ENCODE results near the gene SUN3.

Gene SUN3, protein sequence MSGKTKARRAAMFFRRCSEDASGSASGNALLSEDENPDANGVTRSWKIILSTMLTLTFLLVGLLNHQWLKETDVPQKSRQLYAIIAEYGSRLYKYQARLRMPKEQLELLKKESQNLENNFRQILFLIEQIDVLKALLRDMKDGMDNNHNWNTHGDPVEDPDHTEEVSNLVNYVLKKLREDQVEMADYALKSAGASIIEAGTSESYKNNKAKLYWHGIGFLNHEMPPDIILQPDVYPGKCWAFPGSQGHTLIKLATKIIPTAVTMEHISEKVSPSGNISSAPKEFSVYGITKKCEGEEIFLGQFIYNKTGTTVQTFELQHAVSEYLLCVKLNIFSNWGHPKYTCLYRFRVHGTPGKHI

DNA sequence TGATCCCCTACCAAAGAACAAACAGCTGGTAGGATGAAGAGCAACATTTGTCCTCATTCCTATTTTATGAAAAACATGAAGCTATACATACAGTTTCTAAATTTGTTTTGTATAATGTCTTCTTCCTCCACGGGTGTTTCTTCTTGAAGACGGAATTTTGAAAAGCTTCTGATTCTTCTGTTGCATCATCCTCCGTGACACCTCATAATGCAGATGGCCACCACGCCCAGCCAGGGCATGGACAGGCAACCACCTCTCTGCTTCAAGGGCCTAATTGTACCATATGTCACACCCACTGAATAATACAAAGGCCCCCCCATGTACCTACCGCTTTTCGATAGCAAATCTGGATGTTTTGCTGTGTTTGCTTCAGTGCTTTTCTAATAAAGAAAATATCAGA is at the start of gene SUN3:
Gene SUN3, minus strand, starts transcription at position 170 of the 400 bp plus-strand sequence. Its CDS starts 169 bp downstream, at position 1.
- in situ Hi-C loops (cut with HindIII; ENCODE audit: low sequenced_read_pairs), result no loop called here

DNA sequence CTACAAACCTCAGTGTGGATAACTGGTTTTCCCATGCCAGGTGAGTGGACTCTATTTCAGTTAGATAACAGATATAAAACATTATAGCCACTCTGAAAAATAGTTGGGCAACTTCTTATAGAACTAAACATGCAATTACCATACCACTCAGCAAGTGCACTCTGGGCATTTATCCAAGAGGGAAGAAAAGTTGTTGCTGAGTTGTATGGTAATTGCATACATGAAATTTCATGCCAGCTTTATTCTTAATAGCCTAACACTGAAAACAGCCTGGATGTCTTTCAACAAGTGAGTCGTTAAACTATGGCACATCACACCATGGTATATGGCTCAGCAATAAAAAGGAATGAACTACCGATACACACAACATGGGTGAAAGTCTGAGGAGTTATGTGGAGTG is 49.6 kb upstream of the SUN3 start:
- in situ Hi-C loops (cut with HindIII; ENCODE audit: low sequenced_read_pairs), result no loop called here

DNA sequence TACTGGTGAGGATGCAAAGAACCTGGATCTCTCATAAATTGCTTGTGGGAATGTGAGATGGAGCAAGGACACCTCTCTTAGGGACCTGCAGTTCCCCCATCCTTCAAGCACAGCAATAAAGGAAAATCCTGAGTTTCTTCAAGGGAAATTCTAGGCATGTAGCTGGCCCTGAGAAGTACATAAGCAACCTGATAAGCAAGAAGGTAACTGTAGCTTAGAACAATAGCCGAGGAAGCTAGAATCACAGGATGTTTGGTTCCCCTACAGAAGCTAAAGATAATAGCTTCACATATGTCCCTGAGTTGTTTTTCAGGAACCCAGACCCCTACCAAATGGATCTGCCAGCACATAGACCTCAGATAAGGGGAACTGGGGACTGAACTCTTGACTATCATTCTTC is 48.5 kb upstream of the SUN3 start:
- in situ Hi-C loops (cut with HindIII; ENCODE audit: low sequenced_read_pairs), result no loop called here

DNA sequence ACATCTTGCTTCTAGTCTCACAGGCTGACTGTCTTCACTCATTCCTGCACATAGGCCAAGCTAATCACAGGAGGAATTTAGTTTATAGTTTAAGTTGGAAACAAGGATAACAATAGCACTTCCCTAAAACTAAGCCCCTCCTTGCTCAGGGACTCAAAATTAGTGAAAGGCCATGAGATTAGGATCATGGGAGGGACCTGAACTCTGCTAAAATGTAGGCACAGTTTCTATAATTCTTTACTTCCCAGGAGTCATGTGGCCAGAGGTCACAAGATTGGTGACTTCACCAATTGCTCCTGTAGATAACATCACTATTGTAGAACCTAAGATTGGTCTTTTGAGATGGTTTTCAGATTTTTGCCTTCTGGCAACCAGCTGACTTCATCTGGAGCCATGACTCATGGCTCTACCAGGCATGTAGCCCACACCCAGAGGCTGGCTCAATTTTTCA is 45.3 kb upstream of the SUN3 start:
- in situ Hi-C loops (cut with HindIII; ENCODE audit: low sequenced_read_pairs), result no loop called here

DNA sequence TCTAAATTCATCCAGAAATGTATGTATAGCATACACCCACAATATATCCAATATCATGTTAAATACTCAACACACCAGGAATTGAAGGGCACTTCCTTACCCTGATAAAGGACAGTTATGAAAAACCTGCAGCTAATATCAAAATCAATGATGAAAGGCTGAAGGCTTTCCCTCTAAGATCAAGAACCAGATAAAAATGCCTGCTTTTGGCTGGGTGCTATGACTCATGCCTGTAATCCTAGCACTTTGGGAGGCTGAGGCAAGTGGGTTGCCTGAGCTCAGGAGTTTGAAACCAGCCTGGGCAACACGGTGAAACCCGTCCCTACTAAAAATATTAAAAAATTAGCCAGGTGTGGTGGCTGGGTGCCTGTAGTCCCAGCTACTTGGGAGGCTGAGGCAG is 38.6 kb upstream of the SUN3 start:
- in situ Hi-C loops (cut with HindIII; ENCODE audit: low sequenced_read_pairs), result no loop called here

DNA sequence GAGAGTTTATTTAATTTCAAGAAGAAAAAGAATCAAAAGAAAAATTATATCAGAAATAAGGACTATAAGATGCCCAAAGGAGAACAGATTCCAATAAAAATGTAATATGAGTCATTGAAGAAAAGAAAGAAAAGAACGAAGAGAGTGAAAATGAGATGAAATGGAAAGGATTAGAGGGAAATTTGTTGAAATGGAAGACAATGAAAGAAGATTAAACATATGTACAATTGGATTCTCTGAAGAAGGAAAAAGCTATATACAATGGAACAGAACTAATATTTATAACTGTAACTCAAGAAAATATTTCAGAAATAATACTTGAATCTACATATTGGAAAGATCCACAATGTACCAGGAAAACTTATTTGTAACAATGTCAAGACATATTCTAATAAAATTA is 35.1 kb upstream of the SUN3 start:
- in situ Hi-C loops (cut with HindIII; ENCODE audit: low sequenced_read_pairs), result no loop called here

DNA sequence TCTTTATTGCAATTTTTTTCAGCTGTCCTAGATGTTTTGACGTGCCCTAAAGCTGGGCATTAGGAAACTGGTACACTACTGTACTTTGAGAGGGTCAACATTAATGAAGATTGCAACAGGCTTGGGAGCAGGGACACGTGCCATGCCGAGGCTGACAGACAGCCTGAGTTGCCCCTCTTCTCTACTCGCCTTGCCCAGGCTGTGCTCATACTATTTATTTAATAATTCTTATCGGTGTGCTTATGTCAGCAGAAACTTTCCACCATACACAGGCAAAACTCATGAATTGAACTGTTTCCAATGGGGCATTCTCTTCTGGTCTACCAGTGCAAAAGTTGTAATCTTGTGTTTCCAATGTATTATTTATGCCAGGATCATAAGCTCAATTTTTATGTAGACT is 30.8 kb upstream of the SUN3 start:
- in situ Hi-C loops (cut with HindIII; ENCODE audit: low sequenced_read_pairs), result no loop called here

DNA sequence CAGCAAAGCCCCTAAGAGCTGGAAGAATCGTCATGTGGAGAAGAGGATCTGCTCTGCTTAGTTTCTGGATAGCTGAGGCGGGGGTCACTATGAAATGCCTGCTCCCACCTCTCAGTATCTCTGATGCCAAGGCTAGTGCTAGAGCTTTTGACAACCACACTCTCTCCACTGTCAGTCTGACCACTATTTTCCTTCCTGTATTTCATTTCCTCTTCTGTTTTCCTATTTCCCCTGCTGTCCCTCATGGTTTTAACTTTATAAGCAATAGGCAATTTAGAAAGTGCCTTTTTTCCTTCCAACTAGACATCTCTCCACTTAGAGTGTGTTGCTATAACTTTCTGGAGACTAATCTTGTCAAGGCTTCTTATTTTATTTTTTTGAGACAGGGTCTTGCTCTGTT is 30.1 kb upstream of the SUN3 start:
- in situ Hi-C loops (cut with HindIII; ENCODE audit: low sequenced_read_pairs), result no loop called here

DNA sequence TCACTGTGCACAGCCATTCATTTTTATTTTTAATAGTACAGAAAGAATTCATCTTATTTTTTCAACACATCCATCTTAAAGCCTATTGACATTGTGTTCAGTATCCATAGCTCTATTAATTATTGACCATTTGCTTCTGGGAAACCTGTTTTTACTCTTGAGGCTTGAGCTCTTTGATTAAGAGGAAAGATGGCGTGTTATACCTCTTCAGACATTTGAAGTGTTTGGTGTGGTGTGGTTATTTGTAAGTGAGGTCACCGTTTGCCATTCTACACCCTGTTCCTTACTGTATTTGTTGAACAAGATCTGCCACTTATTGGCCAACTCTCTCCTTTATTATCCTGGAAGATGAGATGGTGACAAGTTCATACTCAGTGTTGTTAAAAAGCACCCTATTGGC is 24.8 kb upstream of the SUN3 start:
- in situ Hi-C loops (cut with HindIII; ENCODE audit: low sequenced_read_pairs), result no loop called here

DNA sequence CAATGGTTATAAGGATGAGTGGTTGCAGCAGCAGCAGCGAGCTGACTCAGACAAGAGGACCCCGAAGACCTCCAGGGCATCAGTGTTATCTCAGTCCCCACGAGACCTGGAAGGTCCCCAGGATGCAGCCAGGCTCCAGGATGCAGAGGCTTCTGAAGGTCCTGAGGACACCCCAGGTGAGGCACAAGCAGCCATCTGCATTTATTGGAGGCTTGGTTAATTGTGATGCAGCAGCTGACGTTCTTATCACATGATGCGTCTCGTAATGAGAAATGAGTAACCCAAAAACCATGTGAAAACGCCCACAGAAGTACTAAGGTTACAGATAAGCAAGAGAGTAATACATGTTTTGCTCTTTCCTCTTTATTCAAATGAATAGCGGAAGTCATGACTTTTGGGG is 23.8 kb upstream of the SUN3 start:
- in situ Hi-C loops (cut with HindIII; ENCODE audit: low sequenced_read_pairs), result no loop called here

DNA sequence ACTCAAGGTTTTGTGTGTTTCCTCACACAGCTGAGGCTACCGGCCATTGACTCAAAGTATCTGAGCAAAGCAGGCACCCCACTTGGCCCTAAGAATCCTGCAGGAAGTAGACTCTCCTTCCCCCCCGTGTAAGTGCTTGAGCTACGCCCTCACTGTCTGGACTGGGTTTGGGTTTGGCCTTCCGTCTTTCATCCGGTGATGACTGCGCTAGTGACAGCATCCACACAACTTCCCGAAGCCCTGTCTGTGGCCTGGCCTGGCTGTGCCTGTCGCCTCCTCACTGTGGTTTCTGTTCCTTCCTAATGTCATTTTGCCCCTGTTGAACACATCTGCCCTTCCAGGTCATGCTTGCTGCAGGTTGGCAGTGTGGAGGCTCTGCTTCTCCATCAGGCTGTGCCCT is 20.9 kb upstream of the SUN3 start:
- in situ Hi-C loops (cut with HindIII; ENCODE audit: low sequenced_read_pairs), result no loop called here

DNA sequence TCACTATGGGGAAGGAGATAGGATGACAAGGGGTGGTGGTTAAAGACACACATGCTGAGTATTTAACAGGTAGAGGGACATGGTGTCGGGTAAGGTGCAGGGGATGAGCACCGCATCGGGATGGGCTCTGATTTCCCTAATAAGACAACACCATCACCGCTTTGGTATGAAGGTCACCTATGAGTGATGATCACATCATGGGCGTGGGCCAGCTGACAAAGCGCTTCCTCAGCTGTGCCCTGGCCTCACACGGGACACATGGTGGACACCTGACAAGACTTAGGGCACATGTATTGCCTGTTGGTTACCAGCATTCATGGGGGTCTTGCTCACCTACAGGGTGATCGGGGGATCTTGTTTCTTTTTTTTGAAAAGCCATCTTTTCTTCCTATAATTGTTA is 19.2 kb upstream of the SUN3 start:
- in situ Hi-C loops (cut with HindIII; ENCODE audit: low sequenced_read_pairs), result no loop called here

DNA sequence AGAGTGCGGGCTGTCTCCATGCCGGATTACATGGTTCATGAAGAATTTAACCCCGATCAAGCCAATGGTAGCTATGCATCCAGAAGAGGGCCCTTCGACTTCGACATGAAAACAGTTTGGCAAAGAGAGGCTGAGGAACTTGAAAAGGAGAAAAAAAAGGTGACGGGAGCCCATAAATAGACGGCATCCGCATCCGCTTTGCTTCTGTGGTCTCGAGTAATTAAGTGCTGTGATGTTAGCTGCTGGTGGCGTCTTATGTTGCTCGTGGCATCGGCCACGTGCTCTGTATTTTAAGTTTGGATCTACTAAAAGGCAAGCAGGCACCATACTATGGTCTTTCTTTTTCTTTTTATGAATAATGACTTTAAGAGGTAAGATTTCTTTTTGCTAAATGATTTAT is 17.6 kb upstream of the SUN3 start:
- in situ Hi-C loops (cut with HindIII; ENCODE audit: low sequenced_read_pairs), result no loop called here

DNA sequence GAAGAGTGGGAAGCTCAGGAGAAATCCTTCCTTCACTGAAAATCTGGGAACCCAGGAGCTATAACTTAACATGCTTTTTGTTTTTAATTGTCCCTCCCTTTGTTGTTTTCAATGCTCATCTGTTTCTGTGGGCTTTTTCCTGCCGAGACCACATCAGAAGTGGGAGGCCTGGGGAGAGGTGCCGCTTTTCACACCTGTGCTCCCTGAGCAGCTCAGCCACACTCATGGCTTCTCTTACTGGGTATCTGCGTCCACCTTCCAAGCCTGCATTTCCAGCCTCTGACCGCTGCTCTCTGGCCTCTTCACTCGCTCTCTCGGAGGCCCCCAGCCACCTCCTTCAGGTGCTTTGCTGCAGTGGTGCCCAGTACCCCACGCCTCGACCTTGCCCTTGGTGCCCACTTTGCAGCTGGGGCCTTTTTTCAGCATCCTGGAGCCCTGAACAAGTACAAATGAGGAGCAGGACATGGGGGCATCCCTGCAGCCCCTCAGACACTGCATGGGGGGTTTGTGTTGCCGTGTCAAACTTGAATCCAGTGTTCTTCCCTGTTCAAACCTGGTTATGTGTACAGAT is 16.4 kb upstream of the SUN3 start:
- in situ Hi-C loops (cut with HindIII; ENCODE audit: low sequenced_read_pairs), result no loop called here

DNA sequence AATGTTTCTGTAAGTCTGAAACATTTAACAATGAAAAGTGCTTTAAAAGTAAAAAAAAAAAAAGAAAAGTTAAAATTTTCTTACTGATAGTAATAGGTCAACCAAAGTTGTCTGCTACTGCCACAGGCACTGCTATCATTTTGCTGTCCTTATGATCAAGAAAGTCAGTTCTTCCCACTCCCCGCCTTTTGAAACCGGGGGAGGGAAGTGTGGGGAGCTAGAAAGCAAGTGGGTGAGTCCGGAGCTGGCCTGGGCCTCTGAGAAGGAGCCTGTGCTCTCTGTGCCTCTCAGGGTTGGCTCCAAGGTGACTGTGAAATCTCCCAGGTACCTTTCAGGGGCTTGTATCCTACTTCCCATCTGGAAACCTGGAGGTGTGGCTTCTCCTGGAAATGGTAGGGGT is 13.7 kb upstream of the SUN3 start:
- in situ Hi-C loops (cut with HindIII; ENCODE audit: low sequenced_read_pairs), result no loop called here

DNA sequence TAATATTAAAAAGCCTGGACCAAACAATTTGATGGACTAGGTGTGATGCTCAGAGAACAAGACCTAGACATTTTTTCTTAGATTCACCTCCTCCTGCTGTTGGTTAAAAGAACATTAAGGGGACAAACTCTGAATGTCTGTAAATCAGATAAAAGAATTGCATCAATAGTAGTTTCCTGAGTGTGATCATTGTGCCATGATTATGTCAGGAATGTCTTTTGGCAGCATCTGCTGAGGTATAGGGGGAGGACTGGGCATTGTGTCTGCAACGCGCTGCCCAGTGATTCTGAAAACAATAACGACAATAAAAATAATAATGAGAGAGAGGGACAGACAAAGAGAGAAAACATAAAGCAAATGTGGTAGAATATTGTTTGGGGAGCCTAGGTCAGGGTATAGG is 13.3 kb upstream of the SUN3 start:
- in situ Hi-C loops (cut with HindIII; ENCODE audit: low sequenced_read_pairs), result no loop called here

DNA sequence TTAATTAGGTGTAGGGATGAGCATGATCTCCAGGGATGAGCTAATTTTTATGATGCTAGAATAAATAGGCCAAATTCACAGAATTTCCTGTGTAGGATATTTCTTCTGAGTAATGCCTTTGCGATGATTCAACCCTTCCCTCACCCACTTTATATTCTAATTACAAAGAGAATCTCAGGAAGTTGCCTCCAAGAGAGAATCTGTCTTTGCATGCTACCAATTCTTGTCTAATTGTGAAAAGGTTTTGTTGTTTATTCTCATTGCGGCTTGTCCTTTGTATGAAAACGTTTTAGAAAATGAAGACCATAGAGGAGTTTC is 12.7 kb upstream of the SUN3 start:
- in situ Hi-C loops (cut with HindIII; ENCODE audit: low sequenced_read_pairs), result no loop called here

DNA sequence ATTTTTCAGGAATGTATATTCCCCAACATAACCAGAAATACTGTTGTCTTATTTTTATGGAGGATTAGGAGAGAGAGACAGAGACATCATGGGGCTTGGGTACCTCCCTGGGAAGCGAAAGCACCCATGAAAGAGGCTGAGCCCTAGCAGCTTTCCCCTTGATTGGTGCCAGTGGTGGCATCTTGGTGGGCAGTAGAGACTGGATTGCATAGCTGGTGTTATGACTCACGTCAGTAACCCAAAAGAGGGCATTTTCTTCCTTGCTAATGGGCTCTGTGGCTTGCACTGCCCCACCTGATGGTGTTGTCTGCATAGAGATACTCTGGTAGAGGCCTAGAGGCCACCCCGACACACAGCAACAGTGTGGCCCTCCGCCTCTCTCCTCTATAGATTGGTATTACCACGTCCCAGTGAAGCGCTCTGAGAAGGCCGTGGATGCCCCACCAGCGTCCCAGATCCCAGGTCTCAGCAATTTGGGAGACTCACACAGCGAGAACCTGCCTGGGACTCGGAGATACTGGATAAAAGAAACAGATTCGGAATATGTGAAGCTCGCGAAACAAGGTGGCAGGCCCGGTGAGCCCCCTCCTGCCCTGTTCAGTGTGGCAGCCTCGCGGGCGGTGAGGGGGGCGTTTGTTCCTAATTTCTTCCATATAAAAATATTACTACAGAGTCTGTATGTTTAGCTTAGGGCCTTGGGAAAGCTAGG is 12.2 kb upstream of the SUN3 start:
- in situ Hi-C loops (cut with HindIII; ENCODE audit: low sequenced_read_pairs), result no loop called here

DNA sequence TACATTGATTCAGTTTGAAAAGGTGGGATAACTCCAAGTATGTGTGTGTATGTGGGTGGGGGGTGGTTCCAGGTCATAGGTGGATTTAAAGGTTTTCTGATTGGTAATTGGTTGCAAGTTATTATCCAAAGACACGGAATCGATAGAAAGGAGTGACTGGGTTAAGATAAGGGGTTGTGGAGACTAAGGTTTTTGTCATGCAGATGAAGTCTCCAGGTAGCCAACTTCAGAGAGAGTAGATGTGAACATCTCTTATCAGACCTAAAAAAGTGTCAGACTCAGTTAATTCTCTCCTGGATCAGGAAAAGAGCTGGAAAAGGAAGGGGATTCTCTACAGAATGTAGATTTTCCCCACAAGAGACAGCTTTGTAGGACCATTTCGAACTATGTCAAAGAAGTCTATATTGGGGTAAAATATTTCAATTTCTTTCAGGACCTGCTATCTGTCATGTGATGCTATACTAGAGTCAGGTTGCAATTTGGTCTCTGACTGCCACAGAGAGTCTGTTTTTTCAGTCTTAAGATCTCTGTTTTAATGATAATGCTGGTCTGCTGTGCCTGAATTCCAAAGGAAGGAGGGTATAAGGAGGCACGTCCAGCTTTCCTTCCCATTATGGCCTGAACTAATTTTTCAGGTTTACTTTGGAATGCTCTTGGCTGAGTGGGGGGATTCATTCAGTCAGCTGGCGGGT is 10.1 kb upstream of the SUN3 start:
- in situ Hi-C loops (cut with HindIII; ENCODE audit: low sequenced_read_pairs), result no loop called here

DNA sequence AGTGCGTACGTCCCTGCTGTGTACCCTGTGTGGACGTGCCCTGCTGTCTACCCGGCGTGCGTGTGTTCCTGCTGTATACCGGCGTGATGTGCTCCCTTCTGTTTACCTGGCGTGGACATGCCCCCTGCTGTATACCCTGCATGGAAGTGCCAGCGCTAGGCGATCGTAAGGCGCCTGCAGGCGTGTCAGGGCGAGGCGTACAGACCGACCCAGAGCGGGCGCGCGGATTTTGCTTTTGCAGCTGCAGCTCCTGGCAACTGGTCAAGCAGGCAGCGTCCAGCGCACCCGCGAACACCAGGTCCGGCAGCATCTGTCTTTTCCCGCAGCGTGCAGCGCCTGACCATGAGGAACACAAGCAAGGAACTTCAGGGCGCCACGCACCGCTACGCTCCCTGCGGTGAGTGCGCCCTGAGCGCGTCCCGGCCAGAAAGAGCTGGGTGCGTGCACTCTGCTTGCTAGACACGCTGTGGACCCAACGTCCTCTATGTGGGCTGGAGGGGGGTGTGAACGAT is 7.1 kb upstream of the SUN3 start:
- in situ Hi-C loops (cut with HindIII; ENCODE audit: low sequenced_read_pairs), result no loop called here

DNA sequence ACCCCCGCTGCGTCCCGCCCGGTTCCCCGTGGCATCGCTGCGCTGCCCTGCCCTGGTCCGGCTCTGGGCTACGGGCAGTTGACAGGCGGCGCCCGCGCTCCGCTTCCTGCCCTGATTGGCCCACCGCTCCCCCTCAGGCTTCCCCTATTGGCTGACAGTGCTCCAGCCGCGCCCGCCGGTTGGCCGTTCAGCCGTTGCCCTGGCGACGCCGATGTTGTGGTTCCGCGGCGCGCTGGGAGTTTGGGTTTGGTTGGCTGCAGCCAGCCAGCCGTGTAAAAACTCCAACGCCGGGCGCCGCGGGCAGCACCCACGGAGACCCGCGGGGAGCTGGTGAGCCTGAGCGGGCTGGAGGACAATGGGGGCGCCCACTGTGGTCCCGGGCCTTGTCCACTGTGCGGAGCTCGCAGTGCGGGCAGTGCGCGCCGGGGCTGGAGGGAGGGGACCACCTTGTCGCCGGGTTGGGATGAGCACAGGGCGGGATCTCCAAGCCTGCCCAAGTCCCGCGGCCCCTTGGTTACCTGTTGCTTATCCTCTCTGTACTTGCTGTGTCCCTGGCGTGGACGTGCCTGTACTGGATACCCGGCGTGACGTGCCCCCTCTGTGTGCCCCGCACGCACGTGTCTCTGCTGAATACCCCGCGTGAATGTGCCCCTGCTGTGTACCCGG is 6.5 kb upstream of the SUN3 start, which contains the start of gene C7orf57:
Gene C7orf57, plus strand, starts transcription at position 243 of the 666 bp plus-strand sequence. CDS start 766 bp downstream, outside the sequence.
- in situ Hi-C loops (cut with HindIII; ENCODE audit: low sequenced_read_pairs), result no loop called here
